CD4-positive, alpha-beta T cell treated with Interferon alpha-2 for 1 hour (primary cell): ENCODE results near the gene VSX2.

ENCODE experiments used
- DNase-seq, 2 donors: peaks; one replicate each; pipeline ENCODE4 v3.0.0-alpha.2; 2020 to 2022

The VSX2 gene

DNA sequence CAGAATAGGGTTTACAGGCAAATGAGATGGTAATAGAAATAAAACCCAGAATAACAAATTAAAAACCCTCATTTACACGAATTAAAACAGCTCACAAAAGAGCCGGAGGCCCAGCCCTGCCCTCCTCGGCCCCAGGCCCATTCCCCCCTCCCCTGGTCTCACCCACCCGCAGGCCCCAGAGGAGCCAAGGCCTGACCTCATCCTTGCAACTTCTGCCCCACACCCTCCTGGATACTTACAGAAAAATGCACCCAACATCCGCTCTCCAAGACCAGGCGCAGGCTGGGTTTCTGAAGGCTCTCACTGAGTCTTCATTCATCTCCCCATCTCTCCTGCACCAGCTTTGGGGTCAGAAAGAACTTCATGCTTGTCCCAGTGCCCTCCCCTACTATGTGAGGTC lies 16.2 kb upstream of the VSX2 start:
- no peak for DNase-seq

DNA sequence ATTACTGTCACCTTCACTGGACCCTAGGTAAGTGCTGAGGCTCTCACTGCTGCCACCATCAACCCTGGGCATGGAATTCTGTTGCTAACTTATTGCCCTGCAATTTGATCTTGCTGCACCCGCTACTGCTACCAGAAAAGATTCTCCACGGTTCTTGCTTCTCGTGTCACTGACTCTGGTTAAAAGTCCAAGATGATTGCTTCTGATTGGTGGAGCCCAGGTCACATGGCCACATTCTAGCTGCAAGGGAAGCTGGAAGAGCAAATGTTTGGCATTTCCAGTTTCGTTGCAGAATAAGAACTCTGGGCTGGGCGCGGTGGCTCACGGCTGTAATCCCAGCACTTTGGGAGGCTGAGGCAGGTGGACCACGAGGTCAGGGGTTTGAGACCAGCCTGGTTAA lies 7.5 kb upstream of the VSX2 start:
- no peak for DNase-seq

DNA sequence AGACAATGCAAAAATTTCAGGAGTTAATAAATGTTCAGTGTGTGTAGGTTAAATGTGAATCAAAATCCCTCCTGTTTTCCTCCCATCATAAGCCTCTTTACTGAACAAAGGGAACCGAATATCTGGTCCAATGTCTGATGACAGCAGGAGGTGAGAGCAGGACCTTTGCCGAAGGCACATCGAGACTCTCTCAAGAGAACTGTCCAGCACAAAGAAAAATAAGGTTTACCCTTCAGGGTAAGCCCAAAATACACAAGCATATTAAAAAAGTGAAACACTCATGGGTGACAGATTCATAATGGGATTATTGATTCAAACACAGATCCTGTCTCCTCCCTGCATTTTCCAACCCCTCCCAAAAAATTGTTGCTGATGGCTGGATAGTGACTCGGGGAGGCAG lies 4.2 kb upstream of the VSX2 start:
- DNase-seq: no peak

DNA sequence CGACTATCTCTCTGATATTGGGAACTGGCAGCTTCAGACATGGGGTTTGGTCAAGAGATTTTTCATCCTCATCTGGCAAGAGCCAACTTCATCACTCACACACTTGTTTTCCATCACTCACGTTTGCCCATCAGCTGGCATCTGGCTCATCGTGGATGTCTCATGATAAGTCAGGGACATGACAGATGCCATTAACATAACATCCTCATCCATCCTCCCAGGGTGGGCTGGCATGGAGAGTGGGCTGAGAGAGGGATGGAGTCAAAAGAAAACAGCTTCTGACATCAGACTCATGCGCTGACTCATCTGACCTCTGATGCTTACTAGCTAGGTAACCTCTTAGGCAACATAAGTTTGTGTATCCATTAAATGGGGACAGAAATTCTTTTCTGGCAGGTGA lies 1.8 kb upstream of the VSX2 start:
- DNase-seq: no peak

DNA sequence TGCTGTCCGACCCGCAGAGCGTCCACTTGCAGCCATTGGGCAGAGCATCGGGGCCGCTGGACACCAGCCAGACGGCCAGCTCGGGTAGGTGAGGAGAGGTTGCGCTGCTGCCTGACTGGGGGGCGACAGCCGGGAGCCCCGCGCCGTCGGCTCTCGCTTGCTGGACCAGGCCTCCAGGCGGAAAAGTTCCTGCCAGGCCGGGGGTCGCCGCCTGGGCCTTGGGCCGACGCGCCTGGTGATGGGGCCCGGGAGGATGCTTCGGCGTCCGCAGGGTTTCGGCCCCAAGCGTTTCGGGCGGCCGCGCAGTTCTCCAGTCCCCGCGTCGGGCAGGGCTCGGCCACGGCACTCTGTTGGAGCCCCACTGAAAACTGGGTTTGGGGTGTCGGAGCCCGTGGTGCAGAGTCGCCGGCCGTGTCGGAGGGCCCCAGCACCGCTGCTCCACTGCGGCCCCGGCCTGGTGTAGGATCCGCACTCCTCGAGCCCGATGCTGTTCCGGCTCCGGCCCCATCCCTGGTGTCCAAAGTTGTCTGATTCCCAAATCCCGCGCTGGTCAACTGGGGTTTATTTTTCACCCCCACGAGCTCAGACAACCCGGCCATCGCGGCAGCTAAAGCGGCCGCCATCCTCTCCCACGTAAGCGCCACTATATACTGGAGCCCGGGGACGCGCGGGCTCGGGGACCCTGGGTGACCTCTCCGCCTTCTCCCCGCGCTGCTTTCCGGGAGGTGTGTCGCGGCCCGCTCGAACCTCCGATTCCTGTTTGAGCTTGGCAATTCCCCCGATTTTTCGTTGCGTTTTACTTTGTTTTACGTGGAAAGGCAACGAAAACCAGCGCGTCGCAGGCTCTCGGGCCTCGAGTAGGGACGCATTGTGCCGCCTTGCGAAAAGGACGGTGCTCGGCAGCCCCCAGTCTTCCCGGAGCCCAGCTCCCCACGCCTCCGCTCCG lies 872 bp downstream of the VSX2 start:
- DNase-seq: no peak

DNA sequence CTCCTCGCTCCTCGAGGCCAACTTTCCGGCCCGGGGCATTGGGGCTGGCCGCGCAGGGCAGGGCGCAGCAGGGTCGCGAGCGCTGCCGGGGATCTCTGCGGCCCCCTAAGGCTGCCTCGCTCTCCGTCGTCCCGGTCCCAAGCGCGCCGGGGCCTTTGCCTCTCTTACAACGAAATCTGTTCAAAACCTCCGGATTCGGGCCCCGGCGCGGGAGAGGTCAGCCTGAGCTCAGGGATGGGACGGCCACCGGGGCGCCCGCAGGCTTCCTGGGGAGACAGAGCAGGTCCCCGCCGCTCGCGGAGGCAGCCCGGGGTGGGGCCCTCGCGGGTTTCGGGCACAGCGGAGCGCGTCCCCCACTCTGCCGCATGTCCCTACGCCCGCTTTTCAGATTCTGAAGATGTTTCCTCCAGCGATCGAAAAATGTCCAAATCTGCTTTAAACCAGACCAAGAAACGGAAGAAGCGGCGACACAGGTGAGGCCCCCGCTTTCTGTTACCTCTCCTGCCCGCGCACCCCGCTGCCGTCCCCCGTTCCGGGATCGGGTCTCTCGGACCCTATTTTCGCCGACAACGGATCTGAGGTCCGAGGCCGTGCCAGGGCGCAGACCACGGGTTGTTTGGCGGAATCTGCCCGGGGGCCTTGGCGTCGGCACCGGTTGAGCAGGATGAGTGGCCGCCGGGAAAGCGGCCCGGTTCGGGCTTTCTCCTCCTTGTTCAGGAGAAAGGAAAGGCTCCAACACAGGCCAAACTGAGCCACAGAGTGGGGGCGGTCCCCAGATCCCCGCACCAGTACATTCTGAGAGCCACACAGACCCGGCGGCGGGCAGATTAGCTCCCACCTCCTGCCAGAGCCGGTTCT lies 1.8 kb downstream of the VSX2 start:
- no peak for DNase-seq

DNA sequence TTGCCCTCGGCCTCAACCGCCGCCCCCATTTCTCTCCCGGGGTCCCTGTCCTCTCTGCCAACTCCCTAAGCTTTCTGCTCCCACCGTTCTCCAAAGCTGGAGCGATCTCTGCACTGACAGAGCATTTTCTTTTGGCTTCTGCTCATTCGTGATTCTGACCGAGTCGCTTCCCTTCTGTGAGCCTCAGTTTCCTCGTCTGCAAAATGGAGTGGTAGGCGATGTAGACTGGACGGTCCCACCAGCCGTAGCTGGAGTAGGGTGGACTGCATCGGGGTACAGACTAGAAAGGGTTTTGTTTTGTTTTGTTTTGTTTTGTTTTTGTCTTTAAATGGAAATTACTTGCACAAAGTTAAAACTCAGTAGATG lies 2.4 kb downstream of the VSX2 start:
- DNase-seq: no peak

DNA sequence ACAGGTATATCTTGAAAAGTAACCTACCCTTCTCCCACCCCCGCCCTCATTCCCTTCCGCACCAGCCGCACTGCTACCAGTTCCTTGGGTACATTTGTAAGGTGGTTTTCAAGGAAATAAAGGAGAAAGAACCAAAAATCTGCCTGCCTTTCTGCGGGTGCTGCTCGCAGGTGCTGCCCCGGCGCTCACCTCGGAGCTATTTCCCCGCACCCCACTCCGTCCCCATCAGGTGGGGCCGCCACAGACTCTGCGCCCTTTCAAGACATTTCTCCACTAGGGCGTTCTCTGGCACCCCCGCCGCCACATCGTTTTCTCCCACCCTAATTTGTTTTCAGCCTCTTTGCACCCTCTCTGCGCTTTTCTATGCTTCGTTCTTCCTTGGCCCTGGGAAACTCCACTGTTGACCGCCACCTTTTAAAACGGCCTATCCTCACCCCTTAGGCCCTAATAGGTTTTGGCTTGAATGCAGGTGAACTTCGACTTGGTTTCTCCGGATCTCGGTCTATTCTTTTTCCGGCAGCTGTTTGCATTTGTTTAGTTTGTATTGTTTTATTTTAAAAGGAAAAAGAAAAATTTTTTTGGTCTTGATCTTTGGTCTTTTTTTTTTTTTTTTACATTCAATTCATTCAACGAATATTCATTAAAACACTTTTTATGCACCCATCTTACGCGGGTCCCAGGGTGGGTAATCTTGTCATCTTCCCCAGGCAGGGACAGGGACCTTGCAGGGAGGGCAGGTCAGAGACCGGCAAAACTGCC lies 3.0 kb downstream of the VSX2 start:
- no peak for DNase-seq

DNA sequence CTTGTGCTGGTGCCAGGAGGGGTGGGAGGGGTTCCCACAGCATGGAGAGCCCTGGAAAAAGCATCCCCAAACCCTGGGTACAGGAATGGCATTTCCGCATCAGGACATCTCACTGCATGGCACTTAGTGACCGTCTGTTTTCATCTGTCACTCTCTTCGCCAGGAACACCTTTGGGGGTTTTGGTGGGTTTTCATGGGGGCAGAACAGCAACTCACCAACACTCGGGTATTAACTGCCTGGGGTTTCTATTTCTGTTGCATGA lies 3.5 kb downstream of the VSX2 start:
- no peak for DNase-seq

DNA sequence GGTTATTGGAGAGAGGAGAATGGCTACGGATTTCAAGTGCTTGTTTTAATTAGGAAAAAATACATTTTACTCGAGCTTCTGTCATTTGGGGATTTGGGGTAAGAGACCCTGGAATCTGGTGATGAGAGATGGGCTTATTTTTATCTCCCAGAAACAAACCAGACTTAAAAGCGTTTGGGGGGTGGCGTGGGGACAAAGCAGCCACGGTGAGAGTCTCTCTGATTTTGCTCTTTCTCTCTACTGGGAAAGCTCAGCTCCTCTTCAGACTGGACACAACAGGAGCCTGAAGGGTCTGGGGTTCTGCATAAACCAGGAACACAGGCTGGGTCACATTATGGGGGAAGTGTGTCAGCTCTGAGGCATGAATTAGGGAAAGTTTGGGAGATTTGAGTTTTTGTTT lies 3.8 kb downstream of the VSX2 start:
- no peak for DNase-seq

DNA sequence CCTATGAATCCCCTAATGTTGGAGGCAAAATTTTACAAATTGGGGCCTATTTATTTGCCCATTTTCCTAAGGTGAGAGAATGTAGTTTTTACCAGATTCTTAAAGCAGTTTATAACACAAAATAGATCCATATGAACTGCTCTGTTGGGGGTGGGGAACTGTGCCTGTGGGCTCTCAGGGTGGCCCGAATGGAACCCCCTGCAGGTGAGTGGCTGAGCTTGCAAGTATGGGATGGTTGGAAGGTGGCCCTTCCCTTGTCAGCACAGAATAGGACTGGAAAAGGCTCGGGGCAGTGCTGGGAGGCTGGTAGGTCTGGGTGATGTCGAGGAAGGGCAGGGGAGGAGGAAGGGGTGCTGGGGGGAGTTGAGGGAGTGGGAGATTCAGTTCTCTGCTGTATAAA lies 4.9 kb downstream of the VSX2 start:
- DNase-seq: no peak

DNA sequence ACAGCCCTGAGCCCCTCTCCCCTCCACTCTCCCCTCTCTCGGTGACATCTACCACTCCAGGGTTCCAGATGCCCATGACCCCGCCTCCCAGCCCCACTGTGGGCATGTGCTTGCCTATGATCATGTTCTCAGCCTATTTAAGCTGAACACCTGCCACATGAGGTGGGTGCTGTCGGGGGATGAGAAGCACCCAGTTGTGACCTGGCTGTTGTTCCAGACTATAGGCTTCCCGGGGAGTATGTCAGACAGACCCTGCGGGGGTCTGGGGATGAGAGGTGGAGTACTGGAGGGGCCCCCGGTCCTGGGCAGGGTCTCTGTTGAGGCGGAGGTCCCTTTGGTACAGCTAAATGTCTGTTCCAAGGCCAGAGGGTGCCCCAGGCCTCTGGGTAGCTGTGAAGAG lies 6.0 kb downstream of the VSX2 start:
- no peak for DNase-seq

DNA sequence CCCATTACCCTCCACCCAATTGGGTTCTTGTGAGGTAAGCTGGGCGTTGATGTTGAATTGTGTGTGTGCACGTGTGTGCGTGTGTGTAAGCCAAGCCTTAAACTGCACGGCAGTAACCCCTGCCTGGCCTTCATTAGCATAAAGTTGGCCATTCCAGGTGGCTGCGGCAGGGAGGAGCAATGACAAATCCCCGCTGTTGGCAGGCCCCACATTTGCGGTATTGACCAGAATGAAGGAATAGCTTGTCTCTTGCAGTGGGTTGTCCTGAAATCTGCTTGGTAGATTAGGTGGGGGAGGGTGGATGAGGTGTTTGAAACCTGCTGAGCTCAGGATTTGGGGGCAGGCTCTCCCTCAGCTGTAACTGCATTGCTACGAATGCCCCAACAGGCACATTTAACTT lies 7.3 kb downstream of the VSX2 start:
- DNase-seq: no peak

DNA sequence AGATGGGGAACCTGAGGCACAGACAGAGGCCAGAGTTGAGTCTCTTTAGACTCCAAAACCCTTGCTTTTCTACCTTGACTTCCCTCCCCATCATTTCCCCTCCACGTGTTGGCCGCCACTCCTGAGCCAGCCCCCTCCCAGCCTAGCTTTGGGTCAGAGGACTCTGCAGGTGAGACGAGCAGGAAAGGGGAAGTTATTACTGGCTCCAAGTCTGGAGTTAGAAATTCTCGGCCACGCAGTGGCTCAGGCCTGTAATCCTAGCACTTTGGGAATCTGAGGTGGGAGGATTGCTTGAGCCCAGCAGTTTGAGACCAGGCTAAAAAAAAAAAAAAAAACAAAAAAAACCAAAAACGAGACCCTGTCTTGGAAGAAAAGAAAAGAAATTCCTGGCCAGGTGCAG lies 8.8 kb downstream of the VSX2 start:
- no peak for DNase-seq

DNA sequence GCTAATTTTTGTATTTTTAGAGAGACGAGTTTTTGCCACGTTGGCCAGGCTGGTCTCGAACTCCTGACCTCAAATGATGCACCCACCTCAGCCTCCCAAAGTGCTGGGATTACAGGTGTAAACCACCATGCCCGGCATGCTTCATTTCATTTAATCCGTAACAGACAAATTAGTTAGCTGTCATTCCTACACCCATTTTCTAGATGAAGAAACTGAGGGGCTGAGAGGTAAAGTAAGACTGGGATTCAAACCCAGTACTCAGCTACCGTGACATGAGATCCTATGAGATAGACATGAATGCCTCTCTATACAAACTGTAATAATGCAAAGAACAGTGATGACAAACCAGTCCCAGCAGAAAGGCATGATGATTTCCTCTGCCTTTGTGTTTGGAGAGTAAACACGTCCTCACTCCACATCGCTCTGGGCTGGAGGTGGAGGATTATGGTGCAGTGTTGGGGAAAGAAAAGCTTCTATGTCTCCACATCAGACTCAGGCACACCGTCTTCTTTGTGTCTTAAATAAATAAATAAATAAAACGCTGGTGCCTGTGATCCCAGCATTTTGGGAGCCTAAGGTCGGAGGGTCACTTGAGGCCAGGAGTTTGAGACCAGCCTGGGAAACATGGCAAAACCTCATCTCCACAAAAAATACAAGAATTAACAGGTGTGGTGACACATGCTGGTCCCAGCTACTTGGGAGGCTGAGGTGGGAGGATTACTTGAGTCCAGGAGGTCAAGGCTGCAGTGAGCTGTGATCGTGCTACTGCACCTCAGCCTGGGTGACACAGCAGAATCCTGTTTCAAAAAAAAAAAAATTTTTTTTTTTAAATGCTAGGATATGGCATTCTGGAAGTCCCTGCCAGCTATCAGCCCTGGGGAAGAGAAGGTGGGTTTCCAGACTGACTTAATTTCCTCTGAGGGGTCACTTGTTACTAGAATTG lies 10.5 kb downstream of the VSX2 start:
- no peak for DNase-seq

DNA sequence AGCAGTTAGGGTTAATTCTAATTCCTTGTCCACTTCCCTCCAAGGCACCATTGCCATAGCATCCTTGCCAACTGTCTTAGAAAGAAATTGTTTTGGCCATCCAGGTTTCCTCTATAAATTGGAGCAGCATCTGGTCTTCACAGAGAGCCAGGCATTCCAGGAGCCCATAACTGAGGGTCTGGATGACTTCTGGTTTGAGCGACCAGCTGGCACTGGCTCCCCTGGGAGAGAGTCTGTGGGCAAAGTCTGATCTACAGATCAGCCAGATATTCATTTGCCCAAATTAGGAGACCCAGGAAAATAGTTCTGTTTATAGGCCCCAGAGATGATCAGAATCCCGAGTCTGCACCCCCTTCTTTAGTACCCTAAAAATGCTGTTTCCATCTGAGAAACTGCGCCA lies 16.0 kb downstream of the VSX2 start:
- no peak for DNase-seq

DNA sequence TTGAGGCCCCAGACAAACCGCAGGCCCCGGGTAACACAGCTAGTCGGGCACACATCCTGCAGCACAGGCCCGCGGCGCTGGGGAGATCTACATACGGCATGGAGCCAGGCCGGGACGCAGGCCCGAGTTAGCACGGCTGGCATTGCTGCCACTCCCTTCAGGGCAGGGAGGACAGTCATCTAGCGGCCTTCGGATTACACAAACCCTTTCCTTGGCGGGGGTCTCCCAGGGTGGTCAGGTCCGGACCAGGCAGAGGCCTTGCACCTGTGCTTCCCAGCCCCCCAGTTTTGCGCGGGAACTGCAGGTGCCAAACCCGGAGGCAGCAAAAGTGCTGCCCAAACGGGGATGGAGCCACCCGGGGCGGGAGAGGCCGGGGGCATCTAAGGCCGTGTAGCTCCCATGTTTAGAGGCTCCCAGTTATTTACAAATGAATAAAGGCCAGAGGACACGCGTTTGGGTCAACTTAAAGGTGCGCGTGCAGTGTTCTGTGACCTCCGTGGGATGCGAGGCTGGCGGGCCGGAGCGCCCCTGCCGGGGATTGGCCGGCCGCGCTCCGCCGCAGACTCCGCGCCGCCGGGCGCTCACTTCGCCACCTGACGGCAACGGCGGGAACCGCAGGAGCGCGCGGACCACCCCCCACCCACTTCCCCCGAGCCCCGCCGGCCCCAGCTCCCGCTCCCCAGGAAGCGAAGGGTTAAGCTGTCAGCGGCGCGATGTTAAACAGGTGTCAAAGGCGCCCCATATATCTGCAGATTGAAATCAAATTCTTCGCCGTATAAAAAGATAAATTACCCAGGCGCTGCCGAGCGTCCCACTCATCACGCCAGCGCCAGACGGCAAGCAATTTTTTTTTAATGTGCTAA lies 18.1 kb downstream of the VSX2 start:
- DNase-seq: peak; percentile 37 to 70

DNA sequence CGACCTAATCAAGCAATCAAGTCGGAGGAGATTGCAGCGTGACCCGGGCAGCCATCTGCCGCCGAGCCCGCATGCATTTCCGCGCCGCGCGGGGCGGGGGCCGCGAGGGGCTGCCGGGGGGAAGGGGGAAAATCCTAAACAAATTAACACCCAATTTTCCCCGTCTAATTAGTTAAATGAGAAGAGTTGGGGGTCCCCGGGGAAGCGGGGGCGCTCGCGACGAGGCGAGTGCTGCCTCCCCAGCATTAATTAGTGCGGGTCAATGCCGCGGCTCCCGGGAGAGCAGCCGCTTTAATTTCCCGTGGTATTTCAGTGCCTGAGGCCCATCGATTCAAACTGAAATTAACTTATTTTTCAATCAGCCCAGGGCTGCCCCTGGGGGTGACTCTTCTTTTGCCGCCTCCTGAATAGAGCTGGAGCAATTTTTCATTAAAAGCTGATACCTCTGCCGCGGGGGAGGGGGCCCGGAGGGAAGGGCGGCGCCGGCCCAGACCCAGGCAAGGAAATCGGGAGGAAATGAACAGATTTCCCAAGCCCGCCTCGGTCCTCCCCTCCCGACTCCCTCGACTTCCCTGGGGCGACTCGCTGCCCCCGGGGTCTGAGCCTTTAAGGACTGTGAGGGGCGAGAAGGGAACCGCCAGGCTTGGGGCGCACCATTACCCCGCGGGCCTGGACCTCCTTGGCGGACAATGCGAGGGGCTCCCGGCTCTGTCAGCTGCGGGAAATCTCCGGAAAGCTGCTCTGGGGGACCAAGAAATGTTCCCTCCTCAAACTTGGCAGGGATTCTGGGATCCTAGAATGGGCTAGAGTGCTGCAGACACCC lies 18.9 kb downstream of the VSX2 start:
- DNase-seq: no peak

DNA sequence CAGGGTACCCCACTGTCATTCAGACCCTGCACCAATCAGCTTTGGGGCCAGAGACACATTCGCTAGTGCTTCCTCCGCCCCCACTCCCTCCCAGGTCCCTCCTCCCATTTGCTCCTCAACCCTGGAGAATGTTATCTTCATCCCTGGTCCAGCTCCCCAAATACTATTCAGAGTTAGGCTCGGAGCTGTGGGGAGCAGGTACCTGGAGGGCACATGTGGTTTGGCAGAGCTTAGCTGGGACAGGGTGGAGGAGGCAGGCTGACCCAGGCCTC lies 19.5 kb downstream of the VSX2 start:
- no peak for DNase-seq

DNA sequence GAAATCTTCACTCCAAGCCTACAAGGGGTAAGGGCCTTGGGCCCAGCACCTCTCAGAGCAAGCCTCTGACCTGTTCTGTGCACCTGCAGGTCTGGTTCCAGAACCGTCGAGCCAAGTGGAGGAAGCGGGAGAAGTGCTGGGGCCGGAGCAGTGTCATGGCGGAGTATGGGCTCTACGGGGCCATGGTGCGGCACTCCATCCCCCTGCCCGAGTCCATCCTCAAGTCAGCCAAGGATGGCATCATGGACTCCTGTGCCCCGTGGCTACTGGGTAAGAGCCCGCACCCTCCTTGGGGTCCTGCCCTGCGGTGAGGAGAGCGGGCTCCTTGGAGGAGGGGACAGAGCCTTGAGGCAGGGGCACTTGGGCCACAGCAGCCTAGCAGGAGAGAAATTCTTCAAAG lies 20.3 kb downstream of the VSX2 start:
- no peak for DNase-seq
